HG03135 (cell line): ENCODE data around the gene LGALS1.

Experiments used
- ATAC-seq: cut with Tn5 transposase; IDR thresholded peaks from one replicate; pipeline ENCODE4 v1.9.1; 2021; ENCODE audit warnings: mild to moderate bottlenecking, moderate library complexity; ENCODE audit not compliant: unreplicated experiment

The LGALS1 gene

GRCh38 chr22:37661160-37661924 lies 14.1 kb upstream of the LGALS1 start:
- no peak for ATAC-seq

- ATAC-seq = no peak
Observed at GRCh38 chr22:37662039-37662438, 13.4 kb upstream of the LGALS1 start.

- no peak for ATAC-seq
Observed at GRCh38 chr22:37663521-37664140, 11.8 kb upstream of the LGALS1 start.

GRCh38 chr22:37664249-37665101 lies 11.0 kb upstream of the LGALS1 start:
- ATAC-seq = no peak

GRCh38 chr22:37665487-37665886 lies 9.9 kb upstream of the LGALS1 start:
- no peak for ATAC-seq

GRCh38 chr22:37669586-37669985 lies 5.8 kb upstream of the LGALS1 start:
- ATAC-seq = no peak

GRCh38 chr22:37672206-37672919 lies 3.1 kb upstream of the LGALS1 start:
- no peak for ATAC-seq

GRCh38 chr22:37672920-37673455 lies 2.4 kb upstream of the LGALS1 start:
- no peak for ATAC-seq

- no peak for ATAC-seq
Observed at GRCh38 chr22:37674248-37674647, 1.2 kb upstream of the LGALS1 start.

- ATAC-seq = no peak
Observed at GRCh38 chr22:37675930-37676735, 697 bp downstream of the LGALS1 start.

GRCh38 chr22:37676736-37677492 lies 1.5 kb downstream of the LGALS1 start:
- peak; percentile 54 for ATAC-seq

GRCh38 chr22:37677493-37677974 lies 2.1 kb downstream of the LGALS1 start:
- ATAC-seq = peak; percentile 8

- no peak for ATAC-seq
Observed at GRCh38 chr22:37678372-37678771, 2.9 kb downstream of the LGALS1 start.

- ATAC-seq = no peak
Observed at GRCh38 chr22:37679670-37680069, 4.2 kb downstream of the LGALS1 start.

GRCh38 chr22:37680191-37680851 lies 4.9 kb downstream of the LGALS1 start:
- ATAC-seq = no peak

GRCh38 chr22:37681001-37681424 lies 5.6 kb downstream of the LGALS1 start:
- ATAC-seq = no peak

- no peak for ATAC-seq
Observed at GRCh38 chr22:37681556-37682049, 6.2 kb downstream of the LGALS1 start.
